Activated CD4-positive, CD25-positive, alpha-beta regulatory T cell treated with anti-CD3 and anti-CD28 coated beads, Interleukin-2, amount 50 U/mL, for 24 hours (primary cell): ENCODE results near the gene HEXD.
A peak's percentile ranks its signal among the peaks of the same experiment; 100 is the strongest.
"Not testable (repeated sequence)": the region's sequence is repeated elsewhere in the genome, so short reads cannot be mapped to it uniquely, and the experiment has no call there.

Source experiments
- ATAC-seq, 2 donors: fragments of 150-1000 bp; cut with Tn5 transposase; one replicate each; pipeline ENCODE4 v1.10.0; 2021; ENCODE audit warnings: mild to moderate bottlenecking in 1 of 2, moderate library complexity in 1 of 2

HEXD gene

GRCh38 chr17:82418001-82418986 lies at the start of gene HEXD, which contains the start of gene OGFOD3:
Gene HEXD, plus strand, starts transcription at chr17:82418347. Its CDS starts 1,453 bp downstream, at chr17:82419800.
Gene OGFOD3, minus strand, starts transcription at chr17:82418586. Its CDS starts 101 bp downstream, at chr17:82418485.
- ATAC-seq, result peak; percentile 85 to 87

- ATAC-seq, result no peak
Measured at GRCh38 chr17:82369211-82369610, 48.9 kb upstream of the HEXD start.

- peak; percentile 28 to 38 for ATAC-seq
Measured at GRCh38 chr17:82370471-82371332, 47.4 kb upstream of the HEXD start.

- no peak for ATAC-seq
Measured at GRCh38 chr17:82371333-82372248, 46.6 kb upstream of the HEXD start, which contains the start of gene UTS2R. Gene UTS2R, plus strand, starts transcription at chr17:82371765. Its CDS starts 2,560 bp downstream, at chr17:82374325.

GRCh38 chr17:82372249-82373071 lies 45.7 kb upstream of the HEXD start:
- no peak for ATAC-seq

- not testable (repeated sequence) for ATAC-seq
Measured at GRCh38 chr17:82373072-82373452, 45.1 kb upstream of the HEXD start.

- no peak for ATAC-seq
Measured at GRCh38 chr17:82373731-82374625, 44.2 kb upstream of the HEXD start.

GRCh38 chr17:82374626-82375331 lies 43.4 kb upstream of the HEXD start:
- ATAC-seq, result no peak

- no peak for ATAC-seq
Measured at GRCh38 chr17:82375359-82376041, 42.6 kb upstream of the HEXD start.

GRCh38 chr17:82376042-82376730 lies 42.0 kb upstream of the HEXD start:
- ATAC-seq, result no peak

- ATAC-seq, result not testable (repeated sequence)
Measured at GRCh38 chr17:82377294-82377693, 40.9 kb upstream of the HEXD start.

- ATAC-seq, result no peak
Measured at GRCh38 chr17:82377924-82378740, 40.0 kb upstream of the HEXD start.

GRCh38 chr17:82378741-82379021 lies 39.5 kb upstream of the HEXD start:
- no peak for ATAC-seq

GRCh38 chr17:82380860-82381702 lies 37.1 kb upstream of the HEXD start:
- ATAC-seq, result no peak

GRCh38 chr17:82381703-82382009 lies 36.5 kb upstream of the HEXD start:
- ATAC-seq, result not testable (repeated sequence)

GRCh38 chr17:82382220-82382932 lies 35.8 kb upstream of the HEXD start:
- ATAC-seq, result not testable (repeated sequence)
